T-helper 1 cell (primary cell): ENCODE results near the gene DDI2.

Experiments used
- DNase-seq, 5 donors: peaks; one replicate each; pipeline ENCODE4 v3.0.0-alpha.2; 2012 to 2020

Gene DDI2

GRCh38 chr1:15605398-15606383, 11.6 kb upstream of the DDI2 start:
- no peak for DNase-seq

- DNase-seq: no peak
Observed at GRCh38 chr1:15609631-15610030, 7.6 kb upstream of the DDI2 start.

- DNase-seq: no peak
Observed at GRCh38 chr1:15610167-15610566, 7.1 kb upstream of the DDI2 start.

- no peak for DNase-seq
Observed at GRCh38 chr1:15616373-15617172, 685 bp upstream of the DDI2 start.

- DNase-seq: peak in 1 of 5 donors; percentile 16
Observed at GRCh38 chr1:15618077-15618654, 908 bp downstream of the DDI2 start.

GRCh38 chr1:15618655-15619525, 1.6 kb downstream of the DDI2 start:
- no peak for DNase-seq

- peak in 1 of 5 donors; percentile 45 for DNase-seq
Observed at GRCh38 chr1:15620155-15620545, 2.9 kb downstream of the DDI2 start.

GRCh38 chr1:15620902-15621682, 3.8 kb downstream of the DDI2 start:
- DNase-seq: no peak

GRCh38 chr1:15621975-15622374, 4.7 kb downstream of the DDI2 start:
- no peak for DNase-seq

GRCh38 chr1:15622712-15623373, 5.6 kb downstream of the DDI2 start:
- no peak for DNase-seq

- DNase-seq: no peak
Observed at GRCh38 chr1:15623435-15623834, 6.2 kb downstream of the DDI2 start.

GRCh38 chr1:15624133-15624714, 7.0 kb downstream of the DDI2 start:
- no peak for DNase-seq

- DNase-seq: no peak
Observed at GRCh38 chr1:15625056-15625917, 8.0 kb downstream of the DDI2 start.

- DNase-seq: no peak
Observed at GRCh38 chr1:15626269-15626950, 9.2 kb downstream of the DDI2 start.

- DNase-seq: peak in 1 of 5 donors; percentile 8
Observed at GRCh38 chr1:15627343-15627988, 10.2 kb downstream of the DDI2 start.

GRCh38 chr1:15628003-15628402, 10.7 kb downstream of the DDI2 start:
- no peak for DNase-seq

GRCh38 chr1:15633756-15634420, 16.6 kb downstream of the DDI2 start:
- DNase-seq: no peak

GRCh38 chr1:15636436-15636835, 19.2 kb downstream of the DDI2 start:
- DNase-seq: no peak
